GM12878 (cell line): Measurements from ENCODE around the gene OR13G1. TPM values are rescaled to one million over a fixed set of nuclear protein-coding genes. Genes with fewer than 3 reads are reported as not detected.

ENCODE experiments used
- ATAC-seq: fragments of 200-7000 bp; cut with Tn5 transposase; 3 replicates; pipeline ENCODE4 v1.9.1; 2020; ENCODE audit warnings: mild to moderate bottlenecking, moderate library complexity
- BruUV-seq: library from RNA; stranded (reverse); fragments of 400-500 nt; replicated peaks from 2 replicates; lab custom pipeline; 2021; lab: Mats Ljungman, UMichigan
- CTCF ChIA-PET: fragments of 300-600 bp; sonication (Branson Sonifier 250); formaldehyde crosslinking; extraction: SDS; loops from one replicate; lab custom pipeline; 2021; ENCODE audit warnings: inconsistent platforms; lab: Yijun Ruan, JAX
- POLR2A ChIA-PET: fragments of 350-600 bp; formaldehyde crosslinking; extraction: SDS; loops from one replicate; lab custom pipeline; 2021; ENCODE audit warnings: inconsistent platforms; lab: Charles Lee
- RAD21 ChIA-PET: fragments of 300-600 bp; sonication (Branson Sonifier 250); formaldehyde crosslinking; loops from one replicate; lab custom pipeline; 2023; ENCODE audit warnings: antibody characterized with exemption; ENCODE audit not compliant: unreplicated experiment; lab: Charles Lee
- SMC1A ChIA-PET: fragments of 300-600 bp; sonication (Branson Sonifier 250); formaldehyde crosslinking; loops from one replicate; lab custom pipeline; 2023; ENCODE audit not compliant: unreplicated experiment, uncharacterized antibody; lab: Charles Lee
- DNase-seq: peaks from one replicate; pipeline ENCODE4 v3.0.0-alpha.2; 2011; ENCODE audit warnings: low read depth, low spot score
- FAIRE-seq: peaks from 3 replicates; lab custom pipeline; 2011; peaks lifted over from hg19 to GRCh38; lab: Jason Lieb, UNC
- H2AFZ ChIP-seq: 2 replicates; pipeline ENCODE4 v1.6.0; 2011; ENCODE audit warnings: low read depth, low read length, control low read depth; ENCODE audit not compliant: control insufficient read depth
- H3K27ac ChIP-seq: 2 replicates; pipeline ENCODE4 v1.5.1; 2011; ENCODE audit warnings: control low read depth; ENCODE audit not compliant: control insufficient read depth, insufficient read depth
- H3K27me3 ChIP-seq, 2 experiments: replicated peaks in 1 of 2; 2 replicates each; pipeline versions ENCODE4 v1.6.0 to v1.6.1; 2011; ENCODE audit warnings: low read length in 1 of 2; ENCODE audit not compliant: control insufficient read depth in 2 of 2, insufficient read depth in 2 of 2
- H3K36me3 ChIP-seq, 2 experiments: 2 replicates each; pipeline ENCODE4 v1.5.1; 2011; ENCODE audit warnings: low read length in 1 of 2; ENCODE audit not compliant: control insufficient read depth in 2 of 2, insufficient read depth in 2 of 2
- H3K4me1 ChIP-seq: 2 replicates; pipeline ENCODE4 v1.6.1; 2011; ENCODE audit warnings: mild to moderate bottlenecking, low read length, moderate library complexity, mixed read lengths; ENCODE audit not compliant: control insufficient read depth, insufficient read depth
- H3K4me2 ChIP-seq: 2 replicates; pipeline ENCODE4 v1.6.0; 2011; ENCODE audit warnings: control low read depth; ENCODE audit not compliant: control insufficient read depth, insufficient read depth
- H3K4me3 ChIP-seq: fragments of 200-600 bp; sonication (generic); 2 replicates; pipeline ENCODE4 v1.5.1; 2016
- H3K79me2 ChIP-seq: 2 replicates; pipeline ENCODE4 v1.6.0; 2011; ENCODE audit warnings: low read length; ENCODE audit not compliant: control insufficient read depth, insufficient read depth
- H3K9ac ChIP-seq: 2 replicates; pipeline ENCODE4 v1.8.0; 2011; ENCODE audit warnings: low read length, control low read depth, mixed read lengths; ENCODE audit not compliant: control insufficient read depth, insufficient read depth
- H3K9me3 ChIP-seq: replicated peaks from 3 replicates; pipeline ENCODE4 v1.5.1; 2011; ENCODE audit warnings: mild to moderate bottlenecking, low read length; ENCODE audit not compliant: control insufficient read depth, insufficient read depth
- H4K20me1 ChIP-seq: 2 replicates; pipeline ENCODE4 v1.6.0; 2011; ENCODE audit not compliant: control insufficient read depth, insufficient read depth
- HDGF ChIP-seq: fragments of 450-650 bp; IDR thresholded peaks from 2 replicates; pipeline ENCODE4 v1.6.1; 2016; ENCODE audit warnings: antibody characterized with exemption
- MEF2B ChIP-seq: fragments of 450-650 bp; IDR thresholded peaks from 2 replicates; pipeline ENCODE4 v1.6.1; 2018; ENCODE audit warnings: mild to moderate bottlenecking, moderate library complexity; ENCODE audit not compliant: partially characterized antibody, poor library complexity, severe bottlenecking
- MTA3 ChIP-seq: IDR thresholded peaks from 2 replicates; pipeline ENCODE4 v1.6.1; 2012; ENCODE audit warnings: low read length, inconsistent platforms, borderline replicate concordance
- NR2C1 ChIP-seq: fragments of 450-650 bp; IDR thresholded peaks from 2 replicates; pipeline ENCODE4 v1.6.1; 2017; ENCODE audit warnings: antibody characterized with exemption, mild to moderate bottlenecking, moderate library complexity
- RAD51 ChIP-seq: fragments of 450-650 bp; IDR thresholded peaks from 2 replicates; pipeline ENCODE4 v1.6.1; 2016; ENCODE audit warnings: moderate library complexity, mild to moderate bottlenecking, inconsistent platforms
- RB1 ChIP-seq: fragments of 450-650 bp; formaldehyde crosslinking; IDR thresholded peaks from 2 replicates; pipeline ENCODE4 v1.6.1; 2017; ENCODE audit warnings: mild to moderate bottlenecking, borderline replicate concordance
- RUNX3 ChIP-seq: IDR thresholded peaks from 2 replicates; pipeline ENCODE4 v1.6.1; 2012; ENCODE audit warnings: low read length, inconsistent platforms
- SMAD5 ChIP-seq: IDR thresholded peaks from 2 replicates; pipeline ENCODE4 v1.6.1; 2016; ENCODE audit warnings: antibody characterized with exemption, low read depth
- SMARCA5 ChIP-seq: fragments of 450-650 bp; IDR thresholded peaks from 2 replicates; pipeline ENCODE4 v1.6.1; 2017; ENCODE audit warnings: mild to moderate bottlenecking
- YBX1 ChIP-seq: fragments of 450-650 bp; IDR thresholded peaks from 2 replicates; pipeline ENCODE4 v1.6.1; 2016; ENCODE audit warnings: antibody characterized with exemption
- WGBS: methylation state at CpG from one replicate; pipeline ENCODE4 v1.1.6; 2016; ENCODE audit warnings: low lambda C conversion rate; ENCODE audit not compliant: insufficient replicate concordance, insufficient coverage; ENCODE audit errors: missing lambda C conversion rate; 5-methylcytosine and 5-hydroxymethylcytosine counted together
- in situ Hi-C: fragments of 300-500 bp; cut with MboI; formaldehyde crosslinking; loops from 9 replicates; pipeline ENCODE4 v1.14.3; 2018; ENCODE audit warnings: mixed read lengths
- intact Hi-C: fragments of 100-400 bp; cut with micrococcal nuclease; formaldehyde crosslinking; loops from one replicate; pipeline ENCODE4 v1.14.2; 2022; ENCODE audit not compliant: unreplicated experiment
- polyA plus RNA-seq, 11 experiments: library from polyadenylated mRNA; depleted of rRNA in 4 of 11; unstranded in 6 of 11; stranded (reverse) in 5 of 11; fragments of >200 nt; fragmentation: Nextera tagmentation in 4 of 11; fragmentation: Illumina TruSeq in 1 of 11; extraction: Ambion mirVana in 4 of 11; extraction: Trizol in 1 of 11; gene quantifications; 1 replicate in 1 of 11; 2 replicates in 10 of 11; pipeline versions ENCODE4 v1.2.1 to v1.2.3, GENCODE V29; 2011 to 2016; ENCODE audit warnings: inconsistent platforms in 2 of 11, missing spikeins in 2 of 11, low read depth in 1 of 11
- total RNA-seq, 4 experiments: library from RNA; depleted of rRNA in 3 of 4; stranded (reverse); fragments of >200 nt in 3 of 4; fragmentation: Illumina TruSeq in 1 of 4; extraction: Trizol in 1 of 4; gene quantifications; 2 replicates each; pipeline versions ENCODE4 v1.2.1 to v1.2.3, GENCODE V29; 2013 to 2021
- TF ChIP-seq, protein P1 (sequence below): fragments of 450-650 bp; formaldehyde crosslinking; IDR thresholded peaks from 2 replicates; pipeline ENCODE4 v1.4.0; 2020; ENCODE audit warnings: mild to moderate bottlenecking, moderate library complexity
- TF ChIP-seq, protein P2 (sequence below): fragments of 450-650 bp; IDR thresholded peaks from 2 replicates; pipeline ENCODE4 v1.6.1; 2017; ENCODE audit warnings: mild to moderate bottlenecking, moderate library complexity
- TF ChIP-seq, protein P3 (sequence below): fragments of 450-650 bp; IDR thresholded peaks from 2 replicates; pipeline ENCODE4 v1.6.1; 2017; ENCODE audit warnings: mild to moderate bottlenecking, moderate library complexity

The OR13G1 gene
- total and polyA plus RNA-seq, 10 of the 15 experiments (the other 5 are each of a cell fraction or from before 2014, with no cell fraction given): not detected

DNA sequence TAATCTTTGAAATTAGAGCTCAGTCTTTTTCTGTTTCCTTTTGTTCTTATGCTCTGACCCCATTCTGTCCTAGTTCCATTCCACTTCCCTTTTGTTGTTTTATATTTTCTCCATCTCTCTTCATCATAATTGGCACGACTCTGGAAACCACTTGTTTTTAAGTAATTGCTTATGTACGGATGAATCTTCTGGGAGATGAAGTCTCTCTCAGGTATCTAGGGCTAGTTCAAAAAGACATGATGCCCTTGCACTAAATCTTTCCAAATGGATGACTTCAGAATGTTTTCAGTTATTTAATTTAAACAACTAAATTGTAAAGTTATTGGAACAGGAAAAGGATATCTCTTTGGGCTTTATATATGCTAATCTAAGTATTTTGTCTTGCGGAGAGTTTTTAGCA is 37.0 kb upstream of the OR13G1 start, which contains the start of gene OR6F1:
TSS of gene OR6F1 (minus strand) at position 101 of the 400 bp plus-strand sequence. CDS start 3,891 bp downstream, outside the sequence.
- ChIA-PET SMC1A (no interaction called here), RAD21 (no interaction called here), POLR2A (no interaction called here), CTCF (no interaction called here)
- Histone ChIP-seq H3K9ac (no peak within 1 kb of the TSS), H3K27me3 (no peaks in the 10 kb centered on the region), H4K20me1 (no peaks in the 10 kb centered on the region), H3K27ac (no peak within 1 kb of the TSS), H3K9me3 (no peaks in the 10 kb centered on the region), H3K4me2 (no peak within 1 kb of the TSS), H2AFZ (no peak within 1 kb of the TSS), H3K36me3 (no peaks in the 10 kb centered on the region), H3K79me2 (no peaks in the 10 kb centered on the region), H3K4me3 (no peak within 1 kb of the TSS), H3K4me1 (no peaks in the 10 kb centered on the region)
- 51% methylated on average over 3 of the region's 3 CpGs for WGBS
- intact Hi-C loops: no loop called here
- in situ Hi-C loops: no loop called here
- FAIRE-seq: no peak
- no peak for ATAC-seq
- DNase-seq: no peak
- no TSS peak for BruUV-seq
- TF ChIP-seq, protein P1, sequence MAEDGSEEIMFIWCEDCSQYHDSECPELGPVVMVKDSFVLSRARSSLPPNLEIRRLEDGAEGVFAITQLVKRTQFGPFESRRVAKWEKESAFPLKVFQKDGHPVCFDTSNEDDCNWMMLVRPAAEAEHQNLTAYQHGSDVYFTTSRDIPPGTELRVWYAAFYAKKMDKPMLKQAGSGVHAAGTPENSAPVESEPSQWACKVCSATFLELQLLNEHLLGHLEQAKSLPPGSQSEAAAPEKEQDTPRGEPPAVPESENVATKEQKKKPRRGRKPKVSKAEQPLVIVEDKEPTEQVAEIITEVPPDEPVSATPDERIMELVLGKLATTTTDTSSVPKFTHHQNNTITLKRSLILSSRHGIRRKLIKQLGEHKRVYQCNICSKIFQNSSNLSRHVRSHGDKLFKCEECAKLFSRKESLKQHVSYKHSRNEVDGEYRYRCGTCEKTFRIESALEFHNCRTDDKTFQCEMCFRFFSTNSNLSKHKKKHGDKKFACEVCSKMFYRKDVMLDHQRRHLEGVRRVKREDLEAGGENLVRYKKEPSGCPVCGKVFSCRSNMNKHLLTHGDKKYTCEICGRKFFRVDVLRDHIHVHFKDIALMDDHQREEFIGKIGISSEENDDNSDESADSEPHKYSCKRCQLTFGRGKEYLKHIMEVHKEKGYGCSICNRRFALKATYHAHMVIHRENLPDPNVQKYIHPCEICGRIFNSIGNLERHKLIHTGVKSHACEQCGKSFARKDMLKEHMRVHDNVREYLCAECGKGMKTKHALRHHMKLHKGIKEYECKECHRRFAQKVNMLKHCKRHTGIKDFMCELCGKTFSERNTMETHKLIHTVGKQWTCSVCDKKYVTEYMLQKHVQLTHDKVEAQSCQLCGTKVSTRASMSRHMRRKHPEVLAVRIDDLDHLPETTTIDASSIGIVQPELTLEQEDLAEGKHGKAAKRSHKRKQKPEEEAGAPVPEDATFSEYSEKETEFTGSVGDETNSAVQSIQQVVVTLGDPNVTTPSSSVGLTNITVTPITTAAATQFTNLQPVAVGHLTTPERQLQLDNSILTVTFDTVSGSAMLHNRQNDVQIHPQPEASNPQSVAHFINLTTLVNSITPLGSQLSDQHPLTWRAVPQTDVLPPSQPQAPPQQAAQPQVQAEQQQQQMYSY (CRISPR knock-in tag): no peak
- TF ChIP-seq SMAD5: no peak
- TF ChIP-seq, protein P2, sequence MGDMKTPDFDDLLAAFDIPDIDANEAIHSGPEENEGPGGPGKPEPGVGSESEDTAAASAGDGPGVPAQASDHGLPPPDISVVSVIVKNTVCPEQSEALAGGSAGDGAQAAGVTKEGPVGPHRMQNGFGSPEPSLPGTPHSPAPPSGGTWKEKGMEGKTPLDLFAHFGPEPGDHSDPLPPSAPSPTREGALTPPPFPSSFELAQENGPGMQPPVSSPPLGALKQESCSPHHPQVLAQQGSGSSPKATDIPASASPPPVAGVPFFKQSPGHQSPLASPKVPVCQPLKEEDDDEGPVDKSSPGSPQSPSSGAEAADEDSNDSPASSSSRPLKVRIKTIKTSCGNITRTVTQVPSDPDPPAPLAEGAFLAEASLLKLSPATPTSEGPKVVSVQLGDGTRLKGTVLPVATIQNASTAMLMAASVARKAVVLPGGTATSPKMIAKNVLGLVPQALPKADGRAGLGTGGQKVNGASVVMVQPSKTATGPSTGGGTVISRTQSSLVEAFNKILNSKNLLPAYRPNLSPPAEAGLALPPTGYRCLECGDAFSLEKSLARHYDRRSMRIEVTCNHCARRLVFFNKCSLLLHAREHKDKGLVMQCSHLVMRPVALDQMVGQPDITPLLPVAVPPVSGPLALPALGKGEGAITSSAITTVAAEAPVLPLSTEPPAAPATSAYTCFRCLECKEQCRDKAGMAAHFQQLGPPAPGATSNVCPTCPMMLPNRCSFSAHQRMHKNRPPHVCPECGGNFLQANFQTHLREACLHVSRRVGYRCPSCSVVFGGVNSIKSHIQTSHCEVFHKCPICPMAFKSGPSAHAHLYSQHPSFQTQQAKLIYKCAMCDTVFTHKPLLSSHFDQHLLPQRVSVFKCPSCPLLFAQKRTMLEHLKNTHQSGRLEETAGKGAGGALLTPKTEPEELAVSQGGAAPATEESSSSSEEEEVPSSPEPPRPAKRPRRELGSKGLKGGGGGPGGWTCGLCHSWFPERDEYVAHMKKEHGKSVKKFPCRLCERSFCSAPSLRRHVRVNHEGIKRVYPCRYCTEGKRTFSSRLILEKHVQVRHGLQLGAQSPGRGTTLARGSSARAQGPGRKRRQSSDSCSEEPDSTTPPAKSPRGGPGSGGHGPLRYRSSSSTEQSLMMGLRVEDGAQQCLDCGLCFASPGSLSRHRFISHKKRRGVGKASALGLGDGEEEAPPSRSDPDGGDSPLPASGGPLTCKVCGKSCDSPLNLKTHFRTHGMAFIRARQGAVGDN: no peak
- TF ChIP-seq RUNX3: no peak
- TF ChIP-seq RAD51: no peak
- no peak for TF ChIP-seq SMARCA5
- TF ChIP-seq RB1: no peak
- no peak for TF ChIP-seq MEF2B
- no peak for TF ChIP-seq YBX1
- TF ChIP-seq MTA3: no peak
- no peak for TF ChIP-seq HDGF
- TF ChIP-seq, protein P3, sequence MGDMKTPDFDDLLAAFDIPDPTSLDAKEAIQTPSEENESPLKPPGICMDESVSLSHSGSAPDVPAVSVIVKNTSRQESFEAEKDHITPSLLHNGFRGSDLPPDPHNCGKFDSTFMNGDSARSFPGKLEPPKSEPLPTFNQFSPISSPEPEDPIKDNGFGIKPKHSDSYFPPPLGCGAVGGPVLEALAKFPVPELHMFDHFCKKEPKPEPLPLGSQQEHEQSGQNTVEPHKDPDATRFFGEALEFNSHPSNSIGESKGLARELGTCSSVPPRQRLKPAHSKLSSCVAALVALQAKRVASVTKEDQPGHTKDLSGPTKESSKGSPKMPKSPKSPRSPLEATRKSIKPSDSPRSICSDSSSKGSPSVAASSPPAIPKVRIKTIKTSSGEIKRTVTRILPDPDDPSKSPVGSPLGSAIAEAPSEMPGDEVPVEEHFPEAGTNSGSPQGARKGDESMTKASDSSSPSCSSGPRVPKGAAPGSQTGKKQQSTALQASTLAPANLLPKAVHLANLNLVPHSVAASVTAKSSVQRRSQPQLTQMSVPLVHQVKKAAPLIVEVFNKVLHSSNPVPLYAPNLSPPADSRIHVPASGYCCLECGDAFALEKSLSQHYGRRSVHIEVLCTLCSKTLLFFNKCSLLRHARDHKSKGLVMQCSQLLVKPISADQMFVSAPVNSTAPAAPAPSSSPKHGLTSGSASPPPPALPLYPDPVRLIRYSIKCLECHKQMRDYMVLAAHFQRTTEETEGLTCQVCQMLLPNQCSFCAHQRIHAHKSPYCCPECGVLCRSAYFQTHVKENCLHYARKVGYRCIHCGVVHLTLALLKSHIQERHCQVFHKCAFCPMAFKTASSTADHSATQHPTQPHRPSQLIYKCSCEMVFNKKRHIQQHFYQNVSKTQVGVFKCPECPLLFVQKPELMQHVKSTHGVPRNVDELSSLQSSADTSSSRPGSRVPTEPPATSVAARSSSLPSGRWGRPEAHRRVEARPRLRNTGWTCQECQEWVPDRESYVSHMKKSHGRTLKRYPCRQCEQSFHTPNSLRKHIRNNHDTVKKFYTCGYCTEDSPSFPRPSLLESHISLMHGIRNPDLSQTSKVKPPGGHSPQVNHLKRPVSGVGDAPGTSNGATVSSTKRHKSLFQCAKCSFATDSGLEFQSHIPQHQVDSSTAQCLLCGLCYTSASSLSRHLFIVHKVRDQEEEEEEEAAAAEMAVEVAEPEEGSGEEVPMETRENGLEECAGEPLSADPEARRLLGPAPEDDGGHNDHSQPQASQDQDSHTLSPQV: no peak
- no peak for TF ChIP-seq NR2C1
